Activated naive CD4-positive, alpha-beta T cell treated with anti-CD3 and anti-CD28 coated beads for 36 hours (primary cell): ENCODE measurements around the gene ALDH4A1. TPM values are rescaled to one million over a fixed set of nuclear protein-coding genes. Genes with fewer than 3 reads are reported as not detected.
A peak's percentile ranks its signal among the peaks of the same experiment; 100 is the strongest.

ENCODE experiments used
- CTCF ChIA-PET: fragments of 350-600 bp; sonication (Branson Sonifier 250); formaldehyde crosslinking; loops from one replicate; lab custom pipeline; 2021; ENCODE audit warnings: antibody characterized with exemption; lab: Charles Lee
- DNase-seq: peaks from one replicate; pipeline ENCODE4 v3.0.0-alpha.2; 2020
- H3K27ac Mint-ChIP-seq: one replicate; pipeline ENCODE4 v1.8.0; 2021; ENCODE audit warnings: mild to moderate bottlenecking, mixed read lengths
- H3K27me3 Mint-ChIP-seq: one replicate; pipeline ENCODE4 v1.8.0; 2021; ENCODE audit warnings: low read depth, mixed read lengths
- H3K36me3 Mint-ChIP-seq: one replicate; pipeline ENCODE4 v1.8.0; 2021; ENCODE audit warnings: low read depth, mixed read lengths
- H3K4me1 Mint-ChIP-seq: one replicate; pipeline ENCODE4 v1.8.0; 2021; ENCODE audit warnings: low read depth, mixed read lengths
- H3K4me3 Mint-ChIP-seq: one replicate; pipeline ENCODE4 v1.8.0; 2021; ENCODE audit warnings: mild to moderate bottlenecking, moderate library complexity, mixed read lengths
- H3K9me3 Mint-ChIP-seq: one replicate; pipeline ENCODE4 v1.8.0; 2021; ENCODE audit warnings: mixed read lengths
- intact Hi-C: fragments of 100-400 bp; cut with micrococcal nuclease; formaldehyde crosslinking; loops from one replicate; pipeline ENCODE4 v1.15.1; 2023
- total RNA-seq, 2 experiments: library from RNA; stranded (reverse); gene quantifications; one replicate each; pipeline ENCODE4 v1.2.3, GENCODE V29; 2021

The ALDH4A1 gene
- total RNA-seq, 2 experiments from 2014 or later, result 11.6 to 12.5 TPM

DNA sequence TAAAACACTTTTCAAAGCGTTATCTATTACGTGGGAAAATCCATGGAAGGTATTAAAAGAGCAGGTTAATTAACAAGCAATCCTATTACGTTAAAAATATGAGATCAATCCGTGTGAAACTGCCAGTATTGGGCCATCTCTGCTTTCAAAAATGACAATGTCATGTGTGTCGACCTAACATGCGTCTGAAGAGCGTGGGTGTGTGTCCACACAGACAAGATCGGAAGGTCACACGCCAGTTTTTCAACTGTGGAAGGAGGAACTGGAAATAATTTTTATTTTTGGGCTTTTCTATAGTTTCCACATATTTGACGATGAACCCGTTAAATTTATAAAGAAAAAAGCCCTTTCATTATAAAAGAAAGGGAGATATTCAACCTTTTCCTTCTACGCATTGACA is 17.6 kb upstream of the ALDH4A1 start:
- no peaks in the 10 kb centered on the region for H3K27me3 Mint-ChIP-seq
- H3K27ac Mint-ChIP-seq, result no peak overlapping the region
- no peaks in the 10 kb centered on the region for H3K36me3 Mint-ChIP-seq
- intact Hi-C loops, result loop anchor here (5.0 kb wide), 2 partner anchors 177 to 322 kb away; no protein-coding TSS in a partner anchor
- no peak for DNase-seq
- CTCF ChIA-PET, result no interaction called here
- H3K4me1 Mint-ChIP-seq, result peaks cover 21% of the 10 kb centered on the region
- H3K9me3 Mint-ChIP-seq, result no peaks in the 10 kb centered on the region
- no peak overlapping the region for H3K4me3 Mint-ChIP-seq

DNA sequence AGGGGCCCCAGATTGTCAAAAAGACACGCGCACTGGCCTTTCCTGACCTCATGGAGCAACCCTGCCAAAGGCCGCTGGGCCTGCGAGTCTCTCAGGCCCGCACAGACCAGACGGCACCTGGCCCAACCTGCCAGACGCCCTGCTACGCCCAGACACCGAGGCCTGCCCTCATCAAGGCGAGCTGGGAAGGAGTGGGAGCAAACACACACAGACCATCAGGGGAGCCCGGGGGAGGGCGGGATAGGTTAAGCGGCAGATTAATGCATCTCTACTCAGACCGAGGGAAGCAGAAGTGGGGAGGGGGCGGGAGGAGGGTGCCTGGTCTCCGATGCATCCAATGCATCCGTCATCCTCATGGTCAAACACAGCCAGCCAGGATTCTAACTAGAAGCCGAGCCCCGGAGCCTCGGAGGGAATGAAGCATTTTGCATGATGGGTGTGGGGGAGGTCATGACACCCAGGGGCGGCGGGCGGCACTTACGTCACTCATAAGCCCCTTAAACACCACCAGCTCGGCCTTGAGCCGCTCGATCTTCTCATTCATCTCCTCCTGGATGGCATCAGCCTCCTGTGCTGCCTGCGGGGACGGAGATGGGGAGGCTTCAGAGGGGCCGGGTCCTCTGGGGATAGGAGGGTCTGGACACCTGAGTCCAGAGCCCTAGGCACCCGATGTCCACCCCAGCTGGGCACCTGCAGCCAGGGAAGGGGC is 17.0 kb upstream of the ALDH4A1 start:
- intact Hi-C loops, result no loop called here
- Mint-ChIP-seq H3K4me1 (peaks cover 15% of the 10 kb centered on the region), H3K27ac (no peak overlapping the region), H3K36me3 (no peaks in the 10 kb centered on the region), H3K9me3 (no peaks in the 10 kb centered on the region), H3K27me3 (no peaks in the 10 kb centered on the region), H3K4me3 (no peak overlapping the region)
- DNase-seq, result no peak
- CTCF ChIA-PET, result no interaction called here

DNA sequence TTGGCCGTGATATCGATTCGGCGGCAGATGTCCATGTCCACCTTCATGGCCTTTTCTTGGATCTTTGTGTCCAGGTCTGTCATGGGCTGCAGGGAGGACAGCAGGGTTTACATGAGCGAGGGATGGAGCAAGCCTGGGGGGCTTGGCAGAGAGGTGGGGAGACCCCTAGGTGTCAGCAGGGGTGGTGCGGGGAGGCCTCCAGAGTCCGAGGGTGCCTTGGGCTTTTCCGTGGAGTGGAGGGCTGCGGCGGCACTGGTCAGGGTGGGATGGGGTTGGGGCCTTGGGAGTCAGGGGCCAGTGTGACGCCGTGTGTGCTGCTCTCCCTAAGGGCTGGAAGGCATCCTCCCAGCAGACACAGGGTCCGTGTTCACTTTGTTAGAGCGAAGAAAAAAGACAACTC is 16.1 kb upstream of the ALDH4A1 start:
- no peak overlapping the region for H3K4me3 Mint-ChIP-seq
- DNase-seq, result no peak
- H3K27me3 Mint-ChIP-seq, result no peaks in the 10 kb centered on the region
- no peak overlapping the region for H3K27ac Mint-ChIP-seq
- H3K9me3 Mint-ChIP-seq, result no peaks in the 10 kb centered on the region
- CTCF ChIA-PET, result no interaction called here
- intact Hi-C loops, result no loop called here
- H3K36me3 Mint-ChIP-seq, result no peaks in the 10 kb centered on the region
- H3K4me1 Mint-ChIP-seq, result peaks cover 10% of the 10 kb centered on the region

DNA sequence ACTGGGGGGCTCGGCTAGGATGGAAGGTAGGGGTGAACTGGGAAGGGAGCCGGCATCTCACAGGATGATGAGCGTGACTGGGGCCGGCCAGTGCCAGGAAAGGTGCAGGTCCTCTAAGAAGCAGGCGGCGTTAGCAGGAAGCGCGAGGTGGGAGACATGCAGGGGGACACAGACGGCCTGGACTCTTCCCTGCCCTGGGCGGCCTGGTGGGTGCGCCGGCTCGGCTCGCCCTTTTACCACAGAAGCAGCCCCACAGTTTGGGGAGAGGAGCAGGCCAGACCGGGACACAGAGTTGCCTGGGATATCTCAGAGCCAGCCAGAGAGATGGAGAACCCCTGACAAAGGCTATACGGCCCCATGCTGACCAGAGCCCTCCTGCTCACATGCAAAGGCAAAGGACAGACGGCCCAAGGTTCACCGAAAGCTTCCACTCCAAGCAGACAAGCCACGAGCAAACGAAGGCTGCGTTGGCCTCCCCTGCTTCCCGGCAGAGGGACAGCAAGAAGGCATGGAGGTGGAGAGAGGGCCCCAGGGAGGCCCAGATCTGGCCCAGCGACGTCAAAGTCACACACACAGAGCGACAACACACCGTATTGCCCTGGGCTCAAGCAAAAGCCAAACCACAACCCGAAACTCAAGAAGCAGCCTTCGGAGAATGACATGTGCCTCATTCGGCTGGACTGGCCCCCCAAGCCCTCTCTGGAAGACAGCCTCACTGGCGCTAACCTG is 14.9 kb upstream of the ALDH4A1 start:
- Mint-ChIP-seq H3K27ac (no peak overlapping the region), H3K36me3 (peaks cover 5% of the 10 kb centered on the region), H3K27me3 (no peaks in the 10 kb centered on the region), H3K9me3 (no peaks in the 10 kb centered on the region), H3K4me1 (peaks cover 12% of the 10 kb centered on the region), H3K4me3 (no peak overlapping the region)
- intact Hi-C loops, result no loop called here
- CTCF ChIA-PET, result no interaction called here
- DNase-seq, result no peak

DNA sequence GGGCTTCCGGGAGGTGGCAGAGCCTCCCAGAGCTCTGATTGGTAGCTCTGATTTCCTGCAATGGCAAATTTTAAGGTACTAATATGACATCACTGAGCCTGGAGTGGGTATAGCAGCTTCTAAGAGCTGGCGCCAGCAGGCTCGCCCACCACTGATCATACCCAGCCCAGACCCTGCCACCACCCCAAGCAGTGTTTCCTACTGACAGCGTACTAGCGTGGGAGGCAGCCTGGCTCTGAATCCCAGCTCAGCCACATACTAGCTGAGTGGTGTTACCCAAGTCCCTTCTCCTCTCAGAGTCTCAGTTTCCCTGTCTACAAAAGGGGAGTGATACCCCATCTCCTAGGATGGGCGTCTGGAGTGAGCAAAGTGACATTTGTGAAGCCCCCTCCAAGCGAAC is 13.0 kb upstream of the ALDH4A1 start:
- H3K36me3 Mint-ChIP-seq, result peaks cover 14% of the 10 kb centered on the region

DNA sequence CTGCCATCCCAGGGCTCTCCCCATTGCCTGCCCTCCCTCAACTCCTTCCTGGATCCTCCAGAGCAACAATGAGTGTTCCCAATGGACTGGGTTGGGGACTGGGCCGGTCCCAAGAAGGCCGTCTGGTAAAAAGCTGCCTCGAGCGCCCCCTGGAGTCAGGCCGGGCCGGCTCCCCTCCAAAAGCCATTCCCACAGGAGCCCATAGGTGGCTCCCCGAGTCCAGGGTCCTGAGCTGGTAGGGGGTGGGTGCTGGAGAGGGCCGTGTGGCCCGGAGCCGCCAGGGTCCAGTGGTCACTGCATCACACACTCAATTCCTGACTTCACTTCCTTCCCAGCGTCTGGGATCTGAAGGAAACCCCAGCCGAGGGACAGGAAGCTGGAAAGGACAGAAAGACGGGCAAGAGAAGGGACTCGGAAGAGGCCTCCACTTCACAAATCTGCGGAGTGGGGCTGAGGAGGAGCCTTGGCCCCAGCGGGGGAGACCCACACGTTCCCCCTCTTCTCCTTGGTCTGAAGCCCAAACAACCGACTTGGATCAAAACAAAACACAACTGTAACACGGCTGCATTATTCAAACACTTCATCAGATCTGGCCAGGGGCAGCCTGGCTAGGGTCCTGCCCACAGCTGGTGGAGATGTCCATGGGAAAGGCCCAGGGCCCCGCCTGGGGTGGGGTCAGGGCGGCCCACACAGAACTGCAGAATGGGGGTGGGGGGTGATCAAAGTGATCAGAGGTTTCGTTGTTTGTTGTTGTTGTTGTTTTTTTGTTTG is 10.9 kb upstream of the ALDH4A1 start:
- Mint-ChIP-seq H3K27ac (peak overlapping the region; percentile 85), H3K27me3 (no peaks in the 10 kb centered on the region), H3K4me3 (no peak overlapping the region), H3K4me1 (peaks cover 25% of the 10 kb centered on the region), H3K9me3 (peaks cover 13% of the 10 kb centered on the region), H3K36me3 (peaks cover 33% of the 10 kb centered on the region)
- peak; percentile 86 for DNase-seq
- intact Hi-C loops, result loop anchor here (2.0 kb wide), 1 partner anchor 28 kb away; no protein-coding TSS in a partner anchor
- CTCF ChIA-PET, result interaction anchor here (0.5 to 5.1 kb wide), 38 partner anchors 10 to 397 kb away, joined by 3 to 46 read pairs (median 4); partner anchors contain the start of genes ALDH4A1 and IFFO2

More for the DNA sequence above, 13.0 kb upstream of the ALDH4A1 start:
- Mint-ChIP-seq H3K27ac (peak overlapping the region; percentile 36), H3K4me3 (no peak overlapping the region), H3K27me3 (no peaks in the 10 kb centered on the region), H3K9me3 (peaks cover 1% of the 10 kb centered on the region), H3K4me1 (peaks cover 9% of the 10 kb centered on the region)
- no peak for DNase-seq
- CTCF ChIA-PET, result interaction anchor here (0.6 to 5.1 kb wide), 9 partner anchors 7 to 633 kb away, joined by 3 to 46 read pairs (median 5); no protein-coding TSS in a partner anchor
- intact Hi-C loops, result no loop called here

DNA sequence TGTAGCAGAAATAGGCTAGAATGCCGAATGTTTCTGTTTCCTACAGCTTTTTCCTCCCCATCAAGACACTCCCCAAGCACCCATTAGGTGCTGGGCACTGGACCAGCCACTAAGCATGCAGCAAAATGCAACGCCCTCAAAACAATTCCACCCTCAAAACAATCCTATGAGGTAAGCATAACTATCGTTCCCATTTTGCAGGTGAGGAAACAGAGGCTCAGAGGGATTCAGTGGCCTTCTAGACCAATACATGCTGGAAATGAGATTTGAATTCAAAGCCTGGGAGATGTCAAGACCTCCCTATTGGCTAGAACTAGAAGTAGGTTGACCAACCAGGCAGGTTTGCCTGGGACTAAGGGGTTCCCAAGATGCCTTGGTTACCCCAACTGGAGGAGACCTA is 10.2 kb upstream of the ALDH4A1 start:
- H3K4me3 Mint-ChIP-seq, result no peak overlapping the region
- intact Hi-C loops, result loop anchor here (2.0 kb wide), 1 partner anchor 28 kb away; no protein-coding TSS in a partner anchor
- H3K9me3 Mint-ChIP-seq, result peaks cover 13% of the 10 kb centered on the region
- H3K27ac Mint-ChIP-seq, result no peak overlapping the region
- peaks cover 38% of the 10 kb centered on the region for H3K36me3 Mint-ChIP-seq
- peaks cover 25% of the 10 kb centered on the region for H3K4me1 Mint-ChIP-seq
- H3K27me3 Mint-ChIP-seq, result no peaks in the 10 kb centered on the region
- CTCF ChIA-PET, result interaction anchor here (0.5 to 5.1 kb wide), 28 partner anchors 10 to 635 kb away, joined by 3 to 46 read pairs (median 6); partner anchors contain the start of genes ALDH4A1 and IFFO2
- DNase-seq, result no peak

DNA sequence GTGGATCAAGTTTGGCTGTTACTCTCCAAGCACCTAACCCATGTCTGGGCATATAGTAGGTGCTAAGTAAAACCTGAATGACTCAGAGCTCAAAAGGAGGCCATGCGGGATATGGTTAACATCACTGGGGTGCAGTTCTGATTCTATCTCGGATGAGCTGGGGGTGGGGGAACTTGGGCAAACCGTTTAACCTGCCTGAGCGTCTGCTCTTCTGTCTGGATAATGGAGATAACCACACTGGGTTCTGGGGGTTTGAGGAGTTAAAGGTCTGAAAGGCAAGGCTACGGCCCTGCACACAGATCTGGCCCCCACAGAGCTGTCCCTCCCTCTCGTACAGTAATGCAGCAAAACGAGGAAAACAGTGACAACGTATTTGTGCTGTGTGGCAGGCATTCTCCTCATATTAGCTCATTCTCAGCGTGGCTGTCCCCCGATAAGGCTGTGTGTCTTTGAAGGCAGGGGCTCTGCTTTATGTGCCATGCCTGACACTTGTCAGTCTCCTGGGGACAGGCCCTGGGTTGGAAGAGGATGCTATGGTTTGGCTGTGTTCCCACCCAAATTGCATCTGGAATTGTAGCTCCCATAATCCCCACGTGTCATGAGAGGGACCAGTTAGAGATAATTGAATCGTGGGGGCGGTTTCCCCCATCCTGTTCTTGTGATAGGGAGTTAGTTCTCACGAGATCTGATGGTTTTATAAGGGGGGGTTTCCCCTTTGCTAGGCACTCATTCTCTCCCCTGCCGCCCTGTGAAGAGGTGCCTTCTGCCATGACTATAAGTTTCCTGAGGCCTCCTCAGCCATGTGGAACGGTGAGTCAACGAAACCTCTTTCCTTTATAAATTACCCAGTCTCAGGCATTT is 6.8 kb upstream of the ALDH4A1 start:
- Mint-ChIP-seq H3K4me1 (peaks cover 25% of the 10 kb centered on the region), H3K4me3 (no peak overlapping the region), H3K27ac (peak overlapping the region; percentile 4), H3K27me3 (no peaks in the 10 kb centered on the region), H3K36me3 (peaks cover 38% of the 10 kb centered on the region), H3K9me3 (peaks cover 13% of the 10 kb centered on the region)
- intact Hi-C loops, result loop anchor here (5.0 to 10.0 kb wide), 2 partner anchors 188 to 746 kb away; no protein-coding TSS in a partner anchor
- CTCF ChIA-PET, result interaction anchor here (0.6 to 3.9 kb wide), 22 partner anchors 9 to 311 kb away, joined by 3 to 28 read pairs (median 5); no protein-coding TSS in a partner anchor
- peak; percentile 43 for DNase-seq

DNA sequence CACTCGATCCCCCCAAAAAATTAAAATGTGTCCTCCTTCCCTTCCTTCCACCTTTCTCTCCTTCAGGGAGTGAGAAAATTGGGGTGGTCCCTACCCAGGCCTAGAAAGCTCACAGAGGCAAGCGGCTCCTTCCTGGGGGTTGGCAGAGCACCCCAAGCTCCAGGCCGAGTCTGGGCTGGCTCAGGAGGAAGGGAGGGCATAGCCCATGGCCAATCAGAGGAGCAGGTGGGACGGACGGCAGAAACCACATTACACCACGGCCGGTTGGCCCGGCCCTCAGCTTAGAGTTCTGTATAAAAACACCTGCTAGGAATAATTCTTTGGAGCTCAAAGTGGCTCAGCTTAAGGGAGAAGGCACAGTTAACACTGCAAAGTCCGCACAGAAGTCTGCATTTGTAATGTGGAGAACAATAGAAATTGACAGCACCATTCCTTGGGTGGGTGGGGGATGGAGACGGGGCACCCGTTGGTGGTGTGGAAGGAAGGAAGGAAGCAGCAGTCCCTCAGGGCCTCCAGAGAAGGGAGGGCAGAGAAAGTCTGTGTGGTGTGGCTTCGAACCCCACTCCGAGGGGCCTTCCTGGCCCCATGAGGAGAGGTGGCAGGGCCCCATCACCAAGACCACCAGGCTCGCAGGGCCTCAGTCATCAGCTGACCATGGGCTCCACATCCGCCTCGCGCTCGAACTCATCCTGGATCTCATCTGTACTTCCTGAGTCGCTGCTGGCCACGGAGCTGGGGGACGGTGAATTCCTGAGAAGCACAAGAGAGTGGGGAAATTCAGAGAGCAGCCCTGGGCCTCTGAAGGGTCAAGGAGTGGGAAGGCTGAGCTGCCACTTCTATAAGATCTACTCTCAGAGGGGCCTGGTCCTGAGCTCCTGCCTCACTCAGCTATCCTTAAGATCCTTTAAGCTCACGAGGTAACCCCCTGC is 5.8 kb upstream of the ALDH4A1 start:
- H3K4me1 Mint-ChIP-seq, result peaks cover 27% of the 10 kb centered on the region
- peaks cover 37% of the 10 kb centered on the region for H3K36me3 Mint-ChIP-seq
- no peak for DNase-seq
- intact Hi-C loops, result loop anchor here (1.0 to 10.0 kb wide), 7 partner anchors 43 to 747 kb away; no protein-coding TSS in a partner anchor
- H3K27ac Mint-ChIP-seq, result no peak overlapping the region
- no peak overlapping the region for H3K4me3 Mint-ChIP-seq
- peaks cover 13% of the 10 kb centered on the region for H3K9me3 Mint-ChIP-seq
- no peaks in the 10 kb centered on the region for H3K27me3 Mint-ChIP-seq
- CTCF ChIA-PET, result interaction anchor here (0.6 to 3.9 kb wide), 33 partner anchors 8 to 1862 kb away, joined by 3 to 28 read pairs (median 5); no protein-coding TSS in a partner anchor
